IMR-90 (cell line): ENCODE data around the gene PPP1R9A. TPM values are rescaled to one million over a fixed set of nuclear protein-coding genes. Genes with fewer than 3 reads are reported as not detected.

Experiments used
- ATAC-seq: fragments of 200-7000 bp; cut with Tn5 transposase; 2 replicates; pipeline ENCODE4 v1.9.1; 2020; ENCODE audit warnings: low read depth, mild to moderate bottlenecking, moderate library complexity
- BruUV-seq: library from RNA; stranded (reverse); fragments of 400-500 nt; replicated peaks from 2 replicates; lab custom pipeline; 2021; lab: Mats Ljungman, UMichigan
- CTCF ChIA-PET: fragments of 300-600 bp; formaldehyde crosslinking; extraction: SDS; loops from one replicate; lab custom pipeline; 2021; ENCODE audit warnings: antibody characterized with exemption; lab: Yijun Ruan, JAX
- POLR2A ChIA-PET: fragments of 300-600 bp; sonication (Branson Sonifier 250); formaldehyde crosslinking; loops from one replicate; lab custom pipeline; 2022; ENCODE audit warnings: antibody characterized with exemption; ENCODE audit not compliant: unreplicated experiment; lab: Charles Lee
- DNase-seq: peaks from one replicate; pipeline ENCODE4 v3.0.0; 2013
- H2AFZ ChIP-seq: replicated peaks from 2 replicates; pipeline ENCODE3; 2013; ENCODE audit warnings: low read length, mild to moderate bottlenecking; ENCODE audit not compliant: poor library complexity
- H2AK5ac ChIP-seq: 2 replicates; pipeline ENCODE4 v1.6.1; 2013; ENCODE audit warnings: low read depth, low read length, inconsistent platforms
- H2AK9ac ChIP-seq: replicated peaks from 2 replicates; pipeline ENCODE3; 2013; ENCODE audit warnings: mild to moderate bottlenecking, low read depth, low read length, moderate library complexity; ENCODE audit not compliant: poor library complexity
- H2BK120ac ChIP-seq: 2 replicates; pipeline ENCODE4 v1.6.1; 2013; ENCODE audit warnings: low read depth, low read length, inconsistent platforms
- H2BK15ac ChIP-seq: 3 replicates; pipeline ENCODE4 v1.6.1; 2013; ENCODE audit warnings: low read depth, low read length, inconsistent platforms
- H2BK20ac ChIP-seq: 2 replicates; pipeline ENCODE4 v1.6.1; 2013; ENCODE audit warnings: low read depth, mild to moderate bottlenecking, inconsistent platforms, low read length, moderate library complexity
- H2BK5ac ChIP-seq: 2 replicates; pipeline ENCODE4 v1.6.1; 2013; ENCODE audit warnings: mild to moderate bottlenecking, low read depth, low read length, inconsistent platforms; ENCODE audit not compliant: poor library complexity, severe bottlenecking
- H3K14ac ChIP-seq: replicated peaks from 2 replicates; pipeline ENCODE4 v1.6.1; 2013; ENCODE audit warnings: low read depth, low read length, inconsistent platforms
- H3K18ac ChIP-seq: 2 replicates; pipeline ENCODE4 v1.6.1; 2013; ENCODE audit warnings: low read depth, low read length, control low read depth
- H3K23ac ChIP-seq: 2 replicates; pipeline ENCODE4 v1.6.1; 2013; ENCODE audit warnings: low read depth, low read length, inconsistent platforms
- H3K27ac ChIP-seq: 2 replicates; pipeline ENCODE4 v1.5.1; 2013; ENCODE audit warnings: mild to moderate bottlenecking, control low read depth, low read length; ENCODE audit not compliant: insufficient read depth
- H3K27me3 ChIP-seq: 2 replicates; pipeline ENCODE4 v1.6.1; 2013; ENCODE audit warnings: low read length; ENCODE audit not compliant: control insufficient read depth, insufficient read depth
- H3K36me3 ChIP-seq: 2 replicates; pipeline ENCODE4 v1.6.1; 2013; ENCODE audit warnings: low read length, mixed read lengths; ENCODE audit not compliant: control insufficient read depth, insufficient read depth
- H3K4ac ChIP-seq: 2 replicates; pipeline ENCODE4 v1.6.1; 2013; ENCODE audit warnings: low read depth, low read length, inconsistent platforms
- H3K4me1 ChIP-seq: 2 replicates; pipeline ENCODE4 v1.6.1; 2013; ENCODE audit warnings: low read length, mixed read lengths; ENCODE audit not compliant: control insufficient read depth, insufficient read depth
- H3K4me2 ChIP-seq: 2 replicates; pipeline ENCODE4 v1.6.1; 2013; ENCODE audit warnings: low read depth, mild to moderate bottlenecking, control low read depth, low read length, moderate library complexity
- H3K4me3 ChIP-seq: 2 replicates; pipeline ENCODE4 v1.5.1; 2013; ENCODE audit warnings: low read depth, mild to moderate bottlenecking, control low read depth, low read length, moderate library complexity; ENCODE audit not compliant: insufficient read depth
- H3K56ac ChIP-seq: 2 replicates; pipeline ENCODE4 v1.6.1; 2013; ENCODE audit warnings: low read length, inconsistent platforms; ENCODE audit not compliant: insufficient read depth; ENCODE audit errors: extremely low read depth
- H3K79me1 ChIP-seq, 2 experiments: 2 replicates each; pipeline ENCODE4 v1.6.1; 2013; ENCODE audit warnings: low read length in 2 of 2, inconsistent platforms in 1 of 2, low read depth in 1 of 2
- H3K9ac ChIP-seq: 2 replicates; pipeline ENCODE4 v1.6.1; 2013; ENCODE audit warnings: low read depth, low read length, control low read depth
- H3K9me1 ChIP-seq: 2 replicates; pipeline ENCODE4 v1.6.1; 2013; ENCODE audit warnings: low read length, inconsistent platforms; ENCODE audit not compliant: insufficient read depth
- H3K9me3 ChIP-seq: 2 replicates; pipeline ENCODE4 v1.6.1; 2013; ENCODE audit warnings: low read length; ENCODE audit not compliant: control insufficient read depth, insufficient read depth
- H4K20me1 ChIP-seq: 2 replicates; pipeline ENCODE4 v1.6.1; 2013; ENCODE audit warnings: low read length, inconsistent platforms; ENCODE audit not compliant: insufficient read depth
- H4K5ac ChIP-seq: 2 replicates; pipeline ENCODE4 v1.6.1; 2013; ENCODE audit warnings: mild to moderate bottlenecking, low read depth, low read length, control low read depth
- H4K8ac ChIP-seq, 2 experiments: 2 replicates each; pipeline ENCODE4 v1.6.1; 2013; ENCODE audit warnings: low read depth in 2 of 2, low read length in 2 of 2, control low read depth in 1 of 2, inconsistent platforms in 1 of 2
- H4K91ac ChIP-seq: 2 replicates; pipeline ENCODE4 v1.6.1; 2013; ENCODE audit warnings: low read depth, low read length, inconsistent platforms; ENCODE audit not compliant: insufficient read depth
- BHLHE40 ChIP-seq: fragments of 150-350 bp; IDR thresholded peaks from 2 replicates; pipeline ENCODE4 v1.6.1; 2016; ENCODE audit warnings: mild to moderate bottlenecking, low read depth, low read length
- CEBPB ChIP-seq: IDR thresholded peaks from 2 replicates; pipeline ENCODE4 v1.6.1; 2012; ENCODE audit warnings: low read depth, low read length, improper control_type of control experiment
- CTCF ChIP-seq: conservative IDR thresholded peaks from 2 replicates; pipeline ENCODE4 v1.5.1; 2012; ENCODE audit warnings: mild to moderate bottlenecking, low read depth, low read length, improper control_type of control experiment
- ELK1 ChIP-seq: fragments of 150-350 bp; IDR thresholded peaks from 2 replicates; pipeline ENCODE4 v1.6.1; 2016; ENCODE audit warnings: low read depth, mild to moderate bottlenecking, low read length, moderate library complexity, borderline replicate concordance
- FOS ChIP-seq: fragments of 150-350 bp; IDR thresholded peaks from 2 replicates; pipeline ENCODE4 v1.6.1; 2016; ENCODE audit warnings: low read depth, low read length
- MAFK ChIP-seq: IDR thresholded peaks from 2 replicates; pipeline ENCODE4 v1.6.1; 2012; ENCODE audit warnings: low read depth, low read length, improper control_type of control experiment
- MAZ ChIP-seq: IDR thresholded peaks from 2 replicates; pipeline ENCODE4 v1.6.1; 2012; ENCODE audit warnings: low read depth, mild to moderate bottlenecking, low read length, improper control_type of control experiment, moderate library complexity, borderline replicate concordance
- MXI1 ChIP-seq: IDR thresholded peaks from 2 replicates; pipeline ENCODE4 v1.6.1; 2012; ENCODE audit warnings: low read depth, mild to moderate bottlenecking, low read length, moderate library complexity, borderline replicate concordance
- NFE2L2 ChIP-seq: fragments of 150-350 bp; IDR thresholded peaks from 2 replicates; pipeline ENCODE4 v1.6.1; 2016; ENCODE audit warnings: low read depth, mild to moderate bottlenecking, low read length
- RAD21 ChIP-seq: IDR thresholded peaks from 2 replicates; pipeline ENCODE4 v1.6.1; 2012; ENCODE audit warnings: low read length, improper control_type of control experiment
- RCOR1 ChIP-seq: IDR thresholded peaks from 2 replicates; pipeline ENCODE4 v1.6.1; 2012; ENCODE audit warnings: mild to moderate bottlenecking, low read length, improper control_type of control experiment; ENCODE audit not compliant: insufficient replicate concordance
- USF2 ChIP-seq: fragments of 150-350 bp; IDR thresholded peaks from 2 replicates; pipeline ENCODE4 v1.6.1; 2017; ENCODE audit warnings: mild to moderate bottlenecking, antibody characterized with exemption, low read length, low read depth
- WGBS, 2 experiments: methylation state at CpG; one replicate each; pipeline versions ENCODE4 v1.1.5 to v1.1.7; 2013; ENCODE audit warnings: missing lambda C conversion rate in 2 of 2; ENCODE audit not compliant: insufficient read length in 1 of 2; ENCODE audit errors: extremely low coverage in 2 of 2; 5-methylcytosine and 5-hydroxymethylcytosine counted together
- dilution Hi-C: fragments of 300-500 bp; cut with HindIII; formaldehyde crosslinking; loops from one replicate; pipeline ENCODE4 v1.14.3; 2018; ENCODE audit warnings: low sequenced_read_pairs; ENCODE audit not compliant: unreplicated experiment
- in situ Hi-C: fragments of 300-500 bp; cut with MboI; formaldehyde crosslinking; loops from 3 replicates; pipeline ENCODE4 v1.14.3; 2019; ENCODE audit warnings: low sequenced_read_pairs, inconsistent platforms, mixed read lengths
- intact Hi-C: fragments of 100-400 bp; cut with micrococcal nuclease; formaldehyde crosslinking; loops from 2 replicates; pipeline ENCODE4 v1.10.0; 2022
- polyA plus RNA-seq, 3 experiments: library from polyadenylated mRNA; depleted of rRNA; stranded (reverse); fragments of >200 nt; gene quantifications; 2 replicates each; pipeline ENCODE4 v1.2.3, GENCODE V29; 2012; ENCODE audit warnings: low replicate concordance in 1 of 3
- total RNA-seq: library from RNA; depleted of rRNA; stranded (reverse); fragments of >200 nt; gene quantifications from 2 replicates; pipeline ENCODE4 v1.2.3, GENCODE V29; 2012

Gene PPP1R9A
- total and polyA plus RNA-seq, 2 of the 4 experiments (the other 2 are of a cell fraction), result not detected

- H3K27me3 ChIP-seq, result 0 out of 2 replicates have a peak, but pooled peaks cover 2% of the 10 kb centered on the region
- no peak overlapping the region for H3K4ac ChIP-seq
- TF ChIP-seq BHLHE40 (no peak), ELK1 (no peak), MXI1 (no peak), RCOR1 (no peak), FOS (no peak), USF2 (no peak), MAFK (no peak), CTCF (no peak), NFE2L2 (no peak), CEBPB (no peak), MAZ (no peak), RAD21 (no peak)
- no peak overlapping the region for H4K8ac ChIP-seq
- dilution Hi-C loops, result no loop called here
- no peak for DNase-seq
- H3K4me2 ChIP-seq, result no peak overlapping the region
- no peaks in the 10 kb centered on the region for H3K9me1 ChIP-seq
- no peaks in the 10 kb centered on the region for H3K36me3 ChIP-seq
- no peak overlapping the region for H3K14ac ChIP-seq
- H3K23ac ChIP-seq, result no peak overlapping the region
- no peak for ATAC-seq
- no peak overlapping the region for H3K18ac ChIP-seq
- H4K20me1 ChIP-seq, result no peaks in the 10 kb centered on the region
- no peak overlapping the region for H2BK5ac ChIP-seq
- intact Hi-C loops, result no loop called here
- no peak overlapping the region for H2BK120ac ChIP-seq
- H3K27ac ChIP-seq, result no peak overlapping the region
- no peak overlapping the region for H4K91ac ChIP-seq
- no peaks in the 10 kb centered on the region for H3K79me1 ChIP-seq
- no peak overlapping the region for H2BK20ac ChIP-seq
- no peaks in the 10 kb centered on the region for H3K4me1 ChIP-seq
- no peak overlapping the region for H3K4me3 ChIP-seq
- BruUV-seq, result no TSS peak
- CTCF ChIA-PET, result no interaction called here
- no peak overlapping the region for H2AK9ac ChIP-seq
- no peak overlapping the region for H2AFZ ChIP-seq
- H2AK5ac ChIP-seq, result no peak overlapping the region
- WGBS, 2 experiments, result no CpG with 5 or more reads among the region's 2 CpGs
- in situ Hi-C loops, result no loop called here
- POLR2A ChIA-PET, result no interaction called here
- no peak overlapping the region for H2BK15ac ChIP-seq
- no peak overlapping the region for H3K56ac ChIP-seq
- H3K9me3 ChIP-seq, result no peaks in the 10 kb centered on the region
- no peak overlapping the region for H3K9ac ChIP-seq
- H4K5ac ChIP-seq, result no peak overlapping the region
These were observed 368.7 kb downstream of the PPP1R9A start for GRCh38 chr7:95276114-95276513.
